Ascending aorta (tissue), 2 donors: ENCODE data around the gene KIAA0825. TPM values are rescaled to one million over a fixed set of nuclear protein-coding genes. Genes with fewer than 3 reads are reported as not detected.
"Not testable (repeated sequence)": the region's sequence is repeated elsewhere in the genome, so short reads cannot be mapped to it uniquely, and the experiment has no call there.

Experiments
- DNase-seq, 2 donors: peaks; one replicate each; pipeline ENCODE4 v3.0.0-alpha.2; 2019; ENCODE audit warnings: low spot score in 2 of 2
- H3K27ac ChIP-seq, 2 donors: fragments of 200-600 bp; sonication (generic); one replicate each; pipeline ENCODE4 v1.5.1; 2016 to 2017; ENCODE audit warnings: mild to moderate bottlenecking in 1 of 2
- H3K27me3 ChIP-seq: fragments of 200-600 bp; sonication (generic); one replicate; pipeline ENCODE4 v1.5.1; 2017
- H3K36me3 ChIP-seq, 2 donors: fragments of 200-600 bp; sonication (generic); one replicate each; pipeline ENCODE4 v1.5.1; 2016
- H3K4me1 ChIP-seq, 2 donors: fragments of 200-600 bp; sonication (generic); one replicate each; pipeline ENCODE4 v1.5.1; 2016 to 2017; ENCODE audit warnings: mild to moderate bottlenecking in 1 of 2
- H3K4me3 ChIP-seq, 2 donors: fragments of 200-600 bp; sonication (generic); one replicate each; pipeline ENCODE4 v1.5.1; 2016 to 2017; ENCODE audit warnings: mild to moderate bottlenecking in 1 of 2
- H3K9me3 ChIP-seq, 2 donors: fragments of 200-600 bp; sonication (generic); one replicate each; pipeline ENCODE4 v1.5.1; 2016
- CTCF ChIP-seq, 3 experiments: fragments of 200-600 bp in 2 of 3; fragments of 450-650 bp in 1 of 3; sonication (generic) in 2 of 3; IDR thresholded peaks; one replicate each; pipeline ENCODE4 v1.5.1; 2016 to 2019; ENCODE audit warnings: antibody characterized with exemption in 3 of 3, mild to moderate bottlenecking in 1 of 3, moderate library complexity in 1 of 3
- intact Hi-C: fragments of 100-400 bp; cut with DNase I; formaldehyde crosslinking; loops from one replicate; pipeline ENCODE4 v1.15.1; 2023
- total RNA-seq: library from RNA; depleted of rRNA; stranded (reverse); fragments of >200 nt; gene quantifications from one replicate; pipeline ENCODE4 v1.1.0, GENCODE V29; 2016

KIAA0825 gene
- total RNA-seq, 1 donor from 2014 or later = 2.4 TPM

- no peaks in the 10 kb centered on the region for H3K4me1 ChIP-seq
- intact Hi-C loops = no loop called here
- no peaks in the 10 kb centered on the region for H3K27me3 ChIP-seq
- no peak overlapping the region for H3K27ac ChIP-seq
- no peak for DNase-seq
- TF ChIP-seq CTCF (IDR thresholded peaks at IDR 0.05) = no peak
- no peaks in the 10 kb centered on the region for H3K36me3 ChIP-seq
- H3K4me3 ChIP-seq = no peak overlapping the region
- H3K9me3 ChIP-seq = no peaks in the 10 kb centered on the region
These were observed 460.5 kb downstream of the KIAA0825 start for GRCh38 chr5:94157704-94158539.

GRCh38 chr5:94154672-94155071 lies 463.7 kb downstream of the KIAA0825 start:
- TF ChIP-seq CTCF (IDR thresholded peaks at IDR 0.05) = no peak
- Histone ChIP-seq H3K4me3 (no peak overlapping the region), H3K4me1 (no peaks in the 10 kb centered on the region), H3K36me3 (no peaks in the 10 kb centered on the region), H3K27me3 (no peaks in the 10 kb centered on the region), H3K9me3 (no peaks in the 10 kb centered on the region), H3K27ac (no peak overlapping the region)
- no peak for DNase-seq
- intact Hi-C loops = no loop called here

GRCh38 chr5:94153736-94154450 lies 464.5 kb downstream of the KIAA0825 start:
- H3K27me3 ChIP-seq = no peaks in the 10 kb centered on the region
- no peaks in the 10 kb centered on the region for H3K36me3 ChIP-seq
- no peaks in the 10 kb centered on the region for H3K4me1 ChIP-seq
- no peak for TF ChIP-seq CTCF (IDR thresholded peaks at IDR 0.05)
- no peak overlapping the region for H3K4me3 ChIP-seq
- no peak overlapping the region for H3K27ac ChIP-seq
- intact Hi-C loops = no loop called here
- H3K9me3 ChIP-seq = no peaks in the 10 kb centered on the region
- no peak for DNase-seq

- intact Hi-C loops, DNase-seq, H3K4me1 ChIP-seq, H3K27ac ChIP-seq, H3K36me3 ChIP-seq, H3K27me3 ChIP-seq, H3K4me3 ChIP-seq: not testable (repeated sequence)
- H3K9me3 ChIP-seq = peaks cover 0 to 14% of the 10 kb centered on the region in 2 donors
These were observed 474.8 kb downstream of the KIAA0825 start for GRCh38 chr5:94143621-94144020.

GRCh38 chr5:94140300-94140699 lies 478.1 kb downstream of the KIAA0825 start:
- intact Hi-C loops = no loop called here
- peaks cover 0 to 17% of the 10 kb centered on the region in 2 donors for H3K9me3 ChIP-seq

More at GRCh38 chr5:94140300-94140699, 478.1 kb downstream of the KIAA0825 start:
- Histone ChIP-seq H3K27ac (no peak overlapping the region), H3K36me3 (no peaks in the 10 kb centered on the region), H3K27me3 (no peaks in the 10 kb centered on the region), H3K4me1 (no peaks in the 10 kb centered on the region), H3K4me3 (no peak overlapping the region)
- no peak for TF ChIP-seq CTCF (IDR thresholded peaks at IDR 0.05)
- DNase-seq = no peak
